CD4-positive, alpha-beta T cell treated with Interleukin-6 for 4 hours (primary cell): Measurements from ENCODE around the gene CD207.
"Not testable (repeated sequence)": the region's sequence is repeated elsewhere in the genome, so short reads cannot be mapped to it uniquely, and the experiment has no call there.

Experiments used
- DNase-seq: peaks from one replicate; pipeline ENCODE4 v3.0.0-alpha.2; 2020; ENCODE audit warnings: mixed read lengths

The CD207 gene

GRCh38 chr2:70835643-70836042, at the start of gene CD207:
CD207 (minus strand) TSS chr2:70835816; CDS start chr2:70835776, 40 bp downstream.
- no peak for DNase-seq

- DNase-seq = not testable (repeated sequence)
Observed at GRCh38 chr2:70878543-70878942, 42.9 kb upstream of the CD207 start.

GRCh38 chr2:70876138-70876537, 40.5 kb upstream of the CD207 start:
- DNase-seq = not testable (repeated sequence)

GRCh38 chr2:70873541-70873940, 37.9 kb upstream of the CD207 start:
- DNase-seq = no peak

- DNase-seq = peak; percentile 85
Observed at GRCh38 chr2:70871398-70872211, 36.0 kb upstream of the CD207 start.

GRCh38 chr2:70870790-70871189, 35.2 kb upstream of the CD207 start:
- no peak for DNase-seq

- no peak for DNase-seq
Observed at GRCh38 chr2:70868970-70869369, 33.4 kb upstream of the CD207 start.

- peak; percentile 76 for DNase-seq
Observed at GRCh38 chr2:70861777-70862625, 26.4 kb upstream of the CD207 start.

GRCh38 chr2:70855667-70856066, 20.1 kb upstream of the CD207 start:
- no peak for DNase-seq

GRCh38 chr2:70854411-70854810, 18.8 kb upstream of the CD207 start:
- DNase-seq = no peak

- DNase-seq = no peak
Observed at GRCh38 chr2:70852824-70853223, 17.2 kb upstream of the CD207 start.

- DNase-seq = peak; percentile 35
Observed at GRCh38 chr2:70851704-70852103, 16.1 kb upstream of the CD207 start.

GRCh38 chr2:70850925-70851324, 15.3 kb upstream of the CD207 start:
- no peak for DNase-seq

- no peak for DNase-seq
Observed at GRCh38 chr2:70842401-70842800, 6.8 kb upstream of the CD207 start.

GRCh38 chr2:70837980-70838925, 2.6 kb upstream of the CD207 start:
- no peak for DNase-seq

- no peak for DNase-seq
Observed at GRCh38 chr2:70834881-70835280, 735 bp downstream of the CD207 start.

- no peak for DNase-seq
Observed at GRCh38 chr2:70834106-70834505, 1.5 kb downstream of the CD207 start.

GRCh38 chr2:70833246-70833645, 2.4 kb downstream of the CD207 start:
- DNase-seq = no peak

- DNase-seq = no peak
Observed at GRCh38 chr2:70832386-70832785, 3.2 kb downstream of the CD207 start.

GRCh38 chr2:70831861-70832260, 3.8 kb downstream of the CD207 start:
- no peak for DNase-seq

GRCh38 chr2:70830366-70830765, 5.2 kb downstream of the CD207 start:
- no peak for DNase-seq

GRCh38 chr2:70829916-70830315, 5.7 kb downstream of the CD207 start:
- DNase-seq = no peak
